HG03135 (cell line): ENCODE measurements around the gene BACH1.

Experiments used
- ATAC-seq: cut with Tn5 transposase; IDR thresholded peaks from one replicate; pipeline ENCODE4 v1.9.1; 2021; ENCODE audit warnings: mild to moderate bottlenecking, moderate library complexity; ENCODE audit not compliant: unreplicated experiment

The BACH1 gene

GRCh38 chr21:29290240-29290639, 8.5 kb upstream of the BACH1 start:
- no peak for ATAC-seq

- peak; percentile 89 for ATAC-seq
Observed at GRCh38 chr21:29293495-29293894, 5.2 kb upstream of the BACH1 start.

- ATAC-seq = no peak
Observed at GRCh38 chr21:29295066-29295650, 3.6 kb upstream of the BACH1 start.

- no peak for ATAC-seq
Observed at GRCh38 chr21:29296446-29296845, 2.3 kb upstream of the BACH1 start.

GRCh38 chr21:29297483-29298347, 1.0 kb upstream of the BACH1 start:
- ATAC-seq = no peak

GRCh38 chr21:29299046-29299915, 559 bp downstream of the BACH1 start:
- ATAC-seq = peak; percentile 11

- ATAC-seq = peak; percentile 71
Observed at GRCh38 chr21:29299916-29300806, 1.4 kb downstream of the BACH1 start.

- no peak for ATAC-seq
Observed at GRCh38 chr21:29300807-29301138, 2.1 kb downstream of the BACH1 start.

GRCh38 chr21:29301691-29302090, 3.0 kb downstream of the BACH1 start:
- ATAC-seq = no peak

GRCh38 chr21:29302359-29302875, 3.7 kb downstream of the BACH1 start:
- ATAC-seq = no peak

GRCh38 chr21:29303288-29303687, 4.6 kb downstream of the BACH1 start:
- no peak for ATAC-seq

- no peak for ATAC-seq
Observed at GRCh38 chr21:29304597-29304996, 5.9 kb downstream of the BACH1 start.

GRCh38 chr21:29305068-29305467, 6.3 kb downstream of the BACH1 start:
- no peak for ATAC-seq

- no peak for ATAC-seq
Observed at GRCh38 chr21:29305561-29305960, 6.8 kb downstream of the BACH1 start.

GRCh38 chr21:29306920-29307319, 8.2 kb downstream of the BACH1 start:
- ATAC-seq = no peak

- ATAC-seq = no peak
Observed at GRCh38 chr21:29307718-29308455, 9.2 kb downstream of the BACH1 start.

GRCh38 chr21:29308456-29308783, 9.7 kb downstream of the BACH1 start:
- ATAC-seq = no peak

- ATAC-seq = no peak
Observed at GRCh38 chr21:29309703-29310102, 11.0 kb downstream of the BACH1 start.

- no peak for ATAC-seq
Observed at GRCh38 chr21:29311802-29312201, 13.1 kb downstream of the BACH1 start.

- ATAC-seq = no peak
Observed at GRCh38 chr21:29312981-29313380, 14.3 kb downstream of the BACH1 start.
